Sciatic nerve (tissue), 2 donors: ENCODE results near the gene RBM26. TPM values are rescaled to one million over a fixed set of nuclear protein-coding genes. Genes with fewer than 3 reads are reported as not detected.

Source experiments
- ATAC-seq: fragments of 200-7000 bp; cut with Tn5 transposase; one replicate; pipeline ENCODE4 v1.9.1; 2020; ENCODE audit warnings: mild to moderate bottlenecking, moderate library complexity
- DNase-seq: peaks from one replicate; pipeline ENCODE4 v3.0.0-alpha.2; 2020; ENCODE audit warnings: low spot score
- intact Hi-C: fragments of 100-400 bp; cut with DNase I; formaldehyde crosslinking; loops from one replicate; pipeline ENCODE4 v1.14.2; 2022
- total RNA-seq: library from RNA; stranded (reverse); fragmentation: NEBNext Ultra II Directional; extraction: Animal tissue kit (Norgen Biotek cat#: 25700); gene quantifications from one replicate; pipeline ENCODE4 v1.2.1, GENCODE V29; 2021
- donor health status: DM: no; HTN: no; CAD: no.
- donor health status: DM: no; HTN: no; CAD: no.

RBM26 gene
- total RNA-seq, 1 donor from 2014 or later: 65.9 TPM

- intact Hi-C loops: no loop called here
- ATAC-seq (peak; percentile 71), DNase-seq (no peak)
Observed at GRCh38 chr13:79393564-79394249, 12.3 kb downstream of the RBM26 start.

- intact Hi-C loops: no loop called here
- no peak for DNase-seq
- ATAC-seq: no peak
Observed at GRCh38 chr13:79392882-79393563, 13.0 kb downstream of the RBM26 start.

- intact Hi-C loops: no loop called here
- DNase-seq: no peak
- ATAC-seq: no peak
Observed at GRCh38 chr13:79389026-79389425, 17.0 kb downstream of the RBM26 start.

- intact Hi-C loops: no loop called here
- ATAC-seq (no peak), DNase-seq (no peak)
Observed at GRCh38 chr13:79387853-79388252, 18.2 kb downstream of the RBM26 start.

- intact Hi-C loops: no loop called here
- no peak for ATAC-seq
- no peak for DNase-seq
Observed at GRCh38 chr13:79386125-79386826, 19.8 kb downstream of the RBM26 start.

GRCh38 chr13:79385694-79386093, 20.4 kb downstream of the RBM26 start:
- no peak for ATAC-seq

GRCh38 chr13:79384022-79384610, 21.9 kb downstream of the RBM26 start:
- ATAC-seq (no peak), DNase-seq (no peak)
- intact Hi-C loops: no loop called here

More at GRCh38 chr13:79385694-79386093, 20.4 kb downstream of the RBM26 start:
- no peak for DNase-seq
- intact Hi-C loops: no loop called here

GRCh38 chr13:79382545-79383275, 23.3 kb downstream of the RBM26 start:
- DNase-seq (no peak), ATAC-seq (no peak)
- intact Hi-C loops: no loop called here

- ATAC-seq (no peak), DNase-seq (no peak)
- intact Hi-C loops: no loop called here
Observed at GRCh38 chr13:79380997-79381396, 25.1 kb downstream of the RBM26 start.

GRCh38 chr13:79379274-79379673, 26.8 kb downstream of the RBM26 start:
- ATAC-seq: no peak
- no peak for DNase-seq
- intact Hi-C loops: no loop called here

GRCh38 chr13:79376843-79377242, 29.2 kb downstream of the RBM26 start:
- intact Hi-C loops: no loop called here
- DNase-seq (no peak), ATAC-seq (no peak)

GRCh38 chr13:79374578-79374977, 31.5 kb downstream of the RBM26 start:
- no peak for ATAC-seq
- no peak for DNase-seq
- intact Hi-C loops: no loop called here

- DNase-seq: no peak
- intact Hi-C loops: no loop called here
- ATAC-seq: no peak
Observed at GRCh38 chr13:79373916-79374315, 32.1 kb downstream of the RBM26 start.

- intact Hi-C loops: no loop called here
- ATAC-seq: no peak
- DNase-seq: no peak
Observed at GRCh38 chr13:79369226-79369625, 36.8 kb downstream of the RBM26 start.

GRCh38 chr13:79365981-79366380, 40.1 kb downstream of the RBM26 start:
- DNase-seq: no peak
- intact Hi-C loops: no loop called here
- ATAC-seq: no peak

- ATAC-seq (no peak), DNase-seq (no peak)
- intact Hi-C loops: no loop called here
Observed at GRCh38 chr13:79361299-79361698, 44.8 kb downstream of the RBM26 start.

- DNase-seq (no peak), ATAC-seq (no peak)
- intact Hi-C loops: no loop called here
Observed at GRCh38 chr13:79360095-79360494, 46.0 kb downstream of the RBM26 start.

GRCh38 chr13:79359064-79359463, 47.0 kb downstream of the RBM26 start:
- no peak for DNase-seq
- ATAC-seq: no peak
- intact Hi-C loops: no loop called here

- ATAC-seq (no peak), DNase-seq (no peak)
- intact Hi-C loops: no loop called here
Observed at GRCh38 chr13:79354285-79354684, 51.8 kb downstream of the RBM26 start.
